GM23248 (cell line): ENCODE results near the gene FHOD3.

Experiments used
- EZH2 ChIP-seq: fragments of 200-600 bp; sonication (generic); IDR thresholded peaks from 2 replicates; pipeline ENCODE4 v1.6.1; 2018; ENCODE audit warnings: antibody characterized with exemption, mild to moderate bottlenecking; ENCODE audit not compliant: insufficient read depth, poor library complexity, severe bottlenecking
- EZH2phosphoT487 ChIP-seq: fragments of 200-600 bp; sonication (generic); IDR thresholded peaks from 2 replicates; pipeline ENCODE4 v1.6.1; 2018; ENCODE audit warnings: antibody characterized with exemption, moderate library complexity, mild to moderate bottlenecking, low read depth; ENCODE audit not compliant: insufficient read depth

- TF ChIP-seq EZH2phosphoT487 (no peak), EZH2 (no peak)
Observed at GRCh38 chr18:36734596-36734995, 437.1 kb downstream of the FHOD3 start.
